ENCODE results near the gene FGD1. TPM values are rescaled to one million over a fixed set of nuclear protein-coding genes. Genes with fewer than 3 reads are reported as not detected.

Gene FGD1
- total RNA-seq, 2 donors from 2014 or later, result 23.9 to 46.0 TPM

DNA sequence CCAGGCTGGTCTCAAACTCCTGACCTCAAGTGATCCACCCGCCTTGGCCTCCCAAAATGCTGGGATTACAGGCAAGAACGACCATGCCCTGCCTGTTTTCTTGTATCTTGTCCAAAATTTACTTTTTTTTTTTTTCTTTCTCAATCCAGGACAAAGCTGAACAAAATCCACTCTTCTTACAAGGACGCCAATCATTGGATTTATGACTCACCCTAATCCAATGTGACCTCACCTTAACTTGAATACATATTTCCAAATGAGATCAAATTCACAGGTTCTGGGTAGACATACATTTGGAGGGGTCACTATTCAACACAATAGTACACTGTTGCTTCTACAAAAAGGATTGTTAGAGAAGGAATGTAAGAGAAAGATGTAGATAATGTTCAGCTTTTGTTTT lies 73.9 kb downstream of the FGD1 start:
- Histone ChIP-seq H3K9ac (ENCODE audit: extremely low read depth, low read length, poor library complexity, severe bottlenecking) (no peak overlapping the region), H3K4me3 (ENCODE audit: low read length) (no peak overlapping the region), H3K4me1 (ENCODE audit: control insufficient read depth, insufficient read depth, low read length) (no peaks in the 10 kb centered on the region), H3K27ac (ENCODE audit: low read depth, low read length) (no peak overlapping the region), H3K27me3 (ENCODE audit: control insufficient read depth, insufficient read depth, low read length, poor library complexity, severe bottlenecking) (no peaks in the 10 kb centered on the region), H3K9me3 (ENCODE audit: control insufficient read depth, low read length) (no peaks in the 10 kb centered on the region), H3K36me3 (ENCODE audit: control insufficient read depth, insufficient read depth, low read length) (no peaks in the 10 kb centered on the region)
- DNase-seq, result no peak
- WGBS, 2 experiments (ENCODE audit: insufficient coverage in 1 of 2, insufficient read length in 1 of 2), result 91 to 100% methylated on average over 1 to 3 of the region's 3 CpGs
- H3K4me3 Mint-ChIP-seq, result no peak overlapping the region
- TF ChIP-seq, protein P1, sequence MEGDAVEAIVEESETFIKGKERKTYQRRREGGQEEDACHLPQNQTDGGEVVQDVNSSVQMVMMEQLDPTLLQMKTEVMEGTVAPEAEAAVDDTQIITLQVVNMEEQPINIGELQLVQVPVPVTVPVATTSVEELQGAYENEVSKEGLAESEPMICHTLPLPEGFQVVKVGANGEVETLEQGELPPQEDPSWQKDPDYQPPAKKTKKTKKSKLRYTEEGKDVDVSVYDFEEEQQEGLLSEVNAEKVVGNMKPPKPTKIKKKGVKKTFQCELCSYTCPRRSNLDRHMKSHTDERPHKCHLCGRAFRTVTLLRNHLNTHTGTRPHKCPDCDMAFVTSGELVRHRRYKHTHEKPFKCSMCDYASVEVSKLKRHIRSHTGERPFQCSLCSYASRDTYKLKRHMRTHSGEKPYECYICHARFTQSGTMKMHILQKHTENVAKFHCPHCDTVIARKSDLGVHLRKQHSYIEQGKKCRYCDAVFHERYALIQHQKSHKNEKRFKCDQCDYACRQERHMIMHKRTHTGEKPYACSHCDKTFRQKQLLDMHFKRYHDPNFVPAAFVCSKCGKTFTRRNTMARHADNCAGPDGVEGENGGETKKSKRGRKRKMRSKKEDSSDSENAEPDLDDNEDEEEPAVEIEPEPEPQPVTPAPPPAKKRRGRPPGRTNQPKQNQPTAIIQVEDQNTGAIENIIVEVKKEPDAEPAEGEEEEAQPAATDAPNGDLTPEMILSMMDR (conservative IDR thresholded peaks at IDR 0.05), result no peak
- peaks cover under 1% of the 10 kb centered on the region for H3K4me1 Mint-ChIP-seq
- H3K9me3 Mint-ChIP-seq, result peaks cover 60% of the 10 kb centered on the region
- no peaks in the 10 kb centered on the region for H3K36me3 Mint-ChIP-seq (ENCODE audit: low read depth)
- no peak overlapping the region for H3K27ac Mint-ChIP-seq
- H3K27me3 Mint-ChIP-seq (ENCODE audit: insufficient read depth), result no peaks in the 10 kb centered on the region

DNA sequence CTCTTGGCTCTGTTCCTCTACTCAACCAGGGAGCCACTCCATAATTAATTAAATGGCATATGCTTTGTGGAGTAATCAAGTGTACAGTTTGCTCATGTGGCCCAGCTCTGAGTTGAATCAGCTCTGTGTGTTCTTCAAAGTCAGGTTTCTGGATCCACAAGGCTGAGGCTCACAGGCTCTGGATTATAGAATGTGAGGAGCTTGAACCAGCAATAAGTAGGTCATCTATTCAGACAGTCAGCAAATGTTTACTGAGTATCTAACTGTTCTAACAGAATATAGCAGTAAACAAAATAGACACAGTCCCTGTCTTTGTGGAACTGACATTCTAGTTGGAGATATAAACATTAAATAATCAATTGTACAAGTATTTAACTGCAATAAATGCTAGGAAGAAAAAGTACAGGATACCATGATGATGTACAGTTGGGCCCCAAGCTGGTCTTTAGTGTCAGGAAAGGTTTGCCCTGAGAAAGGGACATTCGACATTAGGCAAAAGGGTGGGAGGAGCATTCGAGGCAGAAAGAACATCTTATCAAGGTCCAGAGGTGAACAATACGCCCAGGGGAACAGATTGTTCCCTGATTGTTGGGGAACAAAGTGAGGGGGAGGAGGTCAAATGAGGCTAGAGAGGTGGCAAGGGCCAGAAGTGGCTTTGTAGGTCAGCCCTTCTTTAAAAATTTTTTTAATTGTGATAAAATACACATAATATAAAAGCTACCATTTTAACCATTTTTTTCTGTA lies 76.3 kb downstream of the FGD1 start:
- Mint-ChIP-seq H3K36me3 (ENCODE audit: low read depth) (no peaks in the 10 kb centered on the region), H3K4me1 (peaks cover 4% of the 10 kb centered on the region)

DNA sequence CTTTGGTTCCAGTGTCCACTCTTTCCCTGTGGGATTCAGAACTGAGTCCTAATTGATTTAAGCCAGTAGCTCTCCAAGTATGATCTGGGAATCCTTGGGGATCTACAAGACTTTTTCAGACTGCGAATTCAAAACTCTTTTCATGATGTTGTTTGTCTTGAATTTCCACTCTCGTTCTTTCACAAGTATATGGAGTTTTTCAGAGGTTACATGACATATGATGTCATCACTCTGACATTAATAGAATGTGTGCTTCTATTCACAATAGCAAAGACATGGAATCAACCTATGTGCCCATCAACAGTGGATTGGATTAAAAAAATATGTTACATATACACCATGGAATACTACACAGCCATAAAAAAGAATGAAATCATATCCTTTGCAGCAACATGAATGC lies 79.1 kb downstream of the FGD1 start:
- H3K27ac Mint-ChIP-seq, result no peak overlapping the region
- H3K4me1 ChIP-seq (ENCODE audit: control insufficient read depth, insufficient read depth, low read length), result no peaks in the 10 kb centered on the region
- peaks cover 68% of the 10 kb centered on the region for H3K9me3 Mint-ChIP-seq
- H3K4me3 ChIP-seq (ENCODE audit: low read length), result no peak overlapping the region
- no peaks in the 10 kb centered on the region for H3K27me3 ChIP-seq (ENCODE audit: control insufficient read depth, insufficient read depth, low read length, poor library complexity, severe bottlenecking)
- H3K4me3 Mint-ChIP-seq, result no peak overlapping the region
- H3K9ac ChIP-seq (ENCODE audit: extremely low read depth, low read length, poor library complexity, severe bottlenecking), result no peak overlapping the region
- no CpG with 5 or more reads among the region's 2 CpGs for WGBS, 2 experiments (ENCODE audit: insufficient coverage in 1 of 2, insufficient read length in 1 of 2)
- no peaks in the 10 kb centered on the region for H3K36me3 Mint-ChIP-seq (ENCODE audit: low read depth)
- H3K9me3 ChIP-seq (ENCODE audit: control insufficient read depth, low read length), result no peaks in the 10 kb centered on the region
- DNase-seq, result no peak
- no peak overlapping the region for H3K27ac ChIP-seq (ENCODE audit: low read depth, low read length)
- peaks cover 4% of the 10 kb centered on the region for H3K4me1 Mint-ChIP-seq
- TF ChIP-seq, protein P1 (conservative IDR thresholded peaks at IDR 0.05), result no peak
- H3K36me3 ChIP-seq (ENCODE audit: control insufficient read depth, insufficient read depth, low read length), result no peaks in the 10 kb centered on the region
- H3K27me3 Mint-ChIP-seq (ENCODE audit: insufficient read depth), result no peaks in the 10 kb centered on the region

More for the DNA sequence above, 76.3 kb downstream of the FGD1 start:
- Histone ChIP-seq H3K36me3 (ENCODE audit: control insufficient read depth, insufficient read depth, low read length) (no peaks in the 10 kb centered on the region), H3K9ac (ENCODE audit: extremely low read depth, low read length, poor library complexity, severe bottlenecking) (no peak overlapping the region), H3K4me3 (ENCODE audit: low read length) (no peak overlapping the region), H3K27ac (ENCODE audit: low read depth, low read length) (no peak overlapping the region), H3K9me3 (ENCODE audit: control insufficient read depth, low read length) (no peaks in the 10 kb centered on the region), H3K27me3 (ENCODE audit: control insufficient read depth, insufficient read depth, low read length, poor library complexity, severe bottlenecking) (no peaks in the 10 kb centered on the region), H3K4me1 (ENCODE audit: control insufficient read depth, insufficient read depth, low read length) (no peaks in the 10 kb centered on the region)
- peaks cover 62% of the 10 kb centered on the region for H3K9me3 Mint-ChIP-seq
- no peak overlapping the region for H3K27ac Mint-ChIP-seq
- WGBS, 2 experiments (ENCODE audit: insufficient coverage in 1 of 2, insufficient read length in 1 of 2), result 74 to 100% methylated on average over 1 to 3 of the region's 3 CpGs
- H3K27me3 Mint-ChIP-seq (ENCODE audit: insufficient read depth), result no peaks in the 10 kb centered on the region
- H3K4me3 Mint-ChIP-seq, result no peak overlapping the region
- DNase-seq, result no peak
- TF ChIP-seq, protein P1 (conservative IDR thresholded peaks at IDR 0.05), result no peak
